RCC 7860 (cell line): ENCODE measurements around the gene HBA1.
A peak's percentile ranks its signal among the peaks of the same experiment; 100 is the strongest.
"Not testable (repeated sequence)": the region's sequence is repeated elsewhere in the genome, so short reads cannot be mapped to it uniquely, and the experiment has no call there.

Experiments used
- DNase-seq: peaks from one replicate; pipeline ENCODE4 v3.0.0-alpha.2; 2015; ENCODE audit warnings: low spot score
- FAIRE-seq: peaks from 2 replicates; lab custom pipeline; 2012; peaks lifted over from hg19 to GRCh38; lab: Jason Lieb, UNC

Gene HBA1

DNA sequence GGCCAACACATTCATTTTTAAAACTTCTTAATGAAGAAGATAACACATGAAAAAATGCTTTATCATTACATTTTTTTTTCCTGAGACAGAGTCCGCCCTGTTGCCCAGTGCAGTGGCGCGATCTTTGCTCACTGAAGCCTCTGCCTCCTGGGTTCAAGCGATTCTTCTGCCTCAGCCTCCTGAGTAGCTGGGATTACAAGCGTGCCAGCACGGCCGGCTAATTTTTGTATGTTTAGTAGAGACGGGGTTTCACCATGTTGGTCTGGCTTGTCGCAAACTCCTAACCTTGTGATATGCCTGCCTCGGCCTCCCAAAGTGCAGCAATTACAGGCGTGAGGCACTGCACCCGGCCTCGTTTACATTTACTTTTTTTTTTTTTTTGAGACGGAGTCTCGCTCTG is 17.0 kb downstream of the HBA1 start:
- FAIRE-seq (no peak), DNase-seq (no peak)

DNA sequence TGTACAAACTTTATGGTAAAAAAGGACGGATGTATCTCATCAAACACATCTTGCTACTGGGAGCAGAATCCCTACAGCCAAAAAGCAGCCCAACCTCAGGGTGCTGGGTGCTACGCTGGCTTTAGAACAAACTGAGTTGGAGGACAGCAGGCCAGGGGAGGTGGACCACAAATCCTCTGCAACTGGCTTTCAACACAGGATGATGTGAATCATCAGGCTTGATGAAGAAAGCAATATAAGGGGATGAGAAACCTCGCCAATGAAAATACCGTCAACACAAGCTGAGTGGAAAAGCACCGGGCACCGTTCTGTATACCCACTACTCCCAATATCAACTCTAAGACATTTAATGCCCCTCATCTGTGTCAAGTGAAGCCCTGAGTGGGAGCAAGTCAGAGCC is 18.0 kb downstream of the HBA1 start:
- DNase-seq (no peak), FAIRE-seq (no peak)

DNA sequence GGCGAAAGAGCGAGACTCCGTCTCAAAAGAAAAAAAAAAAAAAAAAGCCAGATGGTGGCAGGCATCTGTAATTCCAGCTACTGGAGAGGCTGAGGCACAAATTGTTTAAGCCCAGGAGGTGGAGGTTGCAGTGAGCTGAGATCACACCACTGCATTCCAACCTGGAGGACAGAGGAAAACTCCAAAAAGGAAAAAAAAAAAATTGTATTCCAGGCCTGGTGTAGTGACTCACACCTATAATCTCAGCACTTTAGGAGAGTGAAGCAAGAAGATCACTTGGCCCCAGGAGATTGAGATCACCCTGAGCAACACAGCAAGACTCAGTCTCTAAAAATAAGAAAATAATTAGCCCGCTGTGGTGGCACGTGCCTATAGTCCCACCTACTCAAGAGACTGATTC is 23.9 kb downstream of the HBA1 start:
- FAIRE-seq (no peak), DNase-seq (peak; percentile 50)

DNA sequence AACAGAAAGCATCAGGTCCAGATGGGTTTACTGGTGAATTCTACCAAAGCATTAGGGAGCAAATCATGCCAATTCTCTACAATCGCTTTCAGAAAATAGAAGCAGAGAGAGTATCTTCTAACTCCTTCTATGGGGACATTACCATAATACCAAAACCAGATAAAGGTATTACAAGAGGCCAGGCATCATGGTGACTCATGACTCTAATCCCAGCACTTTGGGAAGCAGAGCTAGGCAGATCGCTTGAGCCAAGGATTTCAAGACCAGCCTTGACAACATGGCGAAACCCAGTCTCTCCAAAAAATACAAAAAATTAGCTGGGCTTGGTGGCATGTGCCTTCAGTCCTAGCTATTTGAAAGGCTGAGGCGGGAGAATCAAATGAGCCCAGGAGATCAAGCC is 26.8 kb downstream of the HBA1 start:
- DNase-seq = no peak
- no peak for FAIRE-seq

DNA sequence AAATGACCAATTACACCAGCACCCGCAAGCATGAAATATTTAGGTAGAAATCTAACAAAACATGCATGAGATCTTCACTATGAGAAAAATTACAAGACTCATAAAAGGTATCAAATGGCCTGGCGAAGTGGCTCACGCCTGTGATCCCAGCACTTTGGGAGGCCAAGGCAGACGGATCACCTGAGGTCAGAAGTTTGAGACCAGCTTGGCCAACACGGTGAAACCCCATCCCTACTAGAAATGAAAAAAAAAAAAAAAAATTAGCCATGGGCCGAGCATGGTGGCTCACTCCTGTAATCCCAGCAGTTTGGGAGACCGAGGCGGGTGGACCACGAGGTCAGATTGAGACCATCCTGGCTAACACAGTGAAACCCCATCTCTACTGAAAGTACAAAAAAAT is 27.6 kb downstream of the HBA1 start:
- not testable (repeated sequence) for FAIRE-seq, DNase-seq

DNA sequence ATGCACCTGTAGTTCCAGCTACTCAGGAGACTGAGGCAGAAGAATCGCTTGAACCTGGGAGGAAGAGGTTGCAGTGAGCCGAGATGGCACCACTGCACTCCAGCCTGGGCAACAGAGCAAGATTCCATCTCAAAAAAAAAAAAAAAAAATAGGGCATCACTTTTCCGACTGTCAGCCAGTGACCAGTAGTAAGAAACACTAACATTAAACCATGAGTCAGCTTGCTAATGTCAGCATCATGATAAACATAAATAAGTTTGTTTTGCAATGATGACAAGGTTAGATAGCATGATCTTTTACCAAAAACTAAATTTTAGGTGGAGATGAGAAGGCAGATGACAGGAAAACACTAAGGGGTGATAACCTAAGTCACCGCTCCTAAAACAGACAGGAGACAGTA is 32.9 kb downstream of the HBA1 start:
- DNase-seq, FAIRE-seq: not testable (repeated sequence)

DNA sequence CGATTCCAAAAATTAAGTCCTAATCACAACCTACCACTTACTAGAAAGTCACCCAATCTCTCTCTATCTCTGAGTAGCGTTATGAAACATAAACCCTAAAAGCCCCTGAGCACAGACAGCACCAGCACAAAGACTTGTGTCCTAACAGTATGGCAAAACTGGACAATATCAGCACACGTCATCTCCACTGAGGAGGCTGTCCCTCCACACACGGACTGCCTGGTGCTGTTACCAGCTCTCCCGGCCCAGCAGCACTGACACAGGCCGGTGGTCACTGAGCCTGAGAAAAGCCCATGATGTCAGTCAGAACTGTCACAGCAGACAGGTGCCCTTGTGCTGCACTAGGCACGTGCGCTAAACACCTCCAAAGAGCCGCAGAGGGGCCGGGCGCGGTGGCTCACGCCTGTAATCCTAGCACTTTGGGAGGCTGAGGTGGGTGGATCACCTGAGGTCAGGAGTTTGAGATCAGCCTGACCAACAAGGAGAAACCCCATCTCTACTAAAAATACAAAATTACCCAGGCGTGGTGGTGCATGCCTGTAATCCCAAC is 35.2 kb downstream of the HBA1 start:
- not testable (repeated sequence) for DNase-seq, FAIRE-seq

DNA sequence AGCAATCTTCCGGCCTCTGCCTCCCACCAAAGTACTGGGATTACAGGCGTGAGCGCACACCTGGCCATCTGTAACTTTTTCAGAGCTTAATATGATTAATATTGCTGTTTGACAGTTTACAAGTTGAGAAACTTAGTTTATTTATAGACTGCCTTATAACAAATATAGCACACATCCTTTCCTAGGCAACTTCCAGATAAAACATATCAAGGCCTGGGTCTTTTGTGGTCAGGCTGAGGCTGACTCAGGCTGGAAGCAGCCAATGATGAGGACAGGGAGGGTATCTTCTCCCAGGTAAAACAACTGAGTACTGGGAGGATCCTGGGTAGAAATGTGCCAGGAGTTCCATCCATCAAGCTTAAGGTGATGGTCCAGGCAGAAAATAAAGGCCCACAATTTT is 36.5 kb downstream of the HBA1 start:
- FAIRE-seq (no peak), DNase-seq (no peak)

DNA sequence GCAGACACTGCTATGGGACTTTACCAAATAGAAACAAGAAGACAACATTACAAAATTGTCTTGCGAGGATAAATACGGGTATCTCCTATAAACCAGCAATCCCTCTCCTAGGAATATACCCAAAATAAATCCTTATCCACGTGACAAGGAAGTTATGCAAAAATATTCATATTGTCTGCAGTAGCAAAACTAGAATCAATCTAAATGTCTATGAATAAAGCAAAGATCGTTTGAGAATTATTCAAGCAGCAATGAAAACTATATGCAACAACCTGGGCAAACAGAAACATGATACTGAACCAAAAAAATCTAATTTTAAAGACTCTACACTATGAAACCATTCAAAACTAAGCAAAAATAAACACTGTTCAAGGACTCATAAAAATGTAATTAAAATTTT is 43.5 kb downstream of the HBA1 start:
- FAIRE-seq = no peak
- DNase-seq = no peak
